GM19455 (cell line): Measurements from ENCODE around the gene UTP15.

Experiments
- ATAC-seq: cut with Tn5 transposase; IDR thresholded peaks from one replicate; pipeline ENCODE4 v1.9.1; 2021; ENCODE audit not compliant: unreplicated experiment

UTP15 gene

GRCh38 chr5:73564018-73564417 lies 1.5 kb upstream of the UTP15 start:
- ATAC-seq, result no peak

- no peak for ATAC-seq
These were observed 868 bp upstream of the UTP15 start for GRCh38 chr5:73564675-73565074.

GRCh38 chr5:73565969-73566547 lies 515 bp downstream of the UTP15 start:
- no peak for ATAC-seq

- ATAC-seq, result no peak
These were observed 17.0 kb downstream of the UTP15 start for GRCh38 chr5:73582285-73583145.

- no peak for ATAC-seq
These were observed 22.4 kb downstream of the UTP15 start for GRCh38 chr5:73587923-73588322.

GRCh38 chr5:73591102-73591695 lies 25.7 kb downstream of the UTP15 start:
- no peak for ATAC-seq

- no peak for ATAC-seq
These were observed 26.4 kb downstream of the UTP15 start for GRCh38 chr5:73591698-73592501.

GRCh38 chr5:73592551-73592950 lies 27.0 kb downstream of the UTP15 start:
- ATAC-seq, result no peak

GRCh38 chr5:73596705-73597328 lies 31.3 kb downstream of the UTP15 start:
- no peak for ATAC-seq

- ATAC-seq, result no peak
These were observed 33.8 kb downstream of the UTP15 start for GRCh38 chr5:73599380-73599779.

- ATAC-seq, result no peak
These were observed 38.5 kb downstream of the UTP15 start for GRCh38 chr5:73603998-73604397.

GRCh38 chr5:73605223-73606087 lies 39.9 kb downstream of the UTP15 start:
- ATAC-seq, result no peak

GRCh38 chr5:73606206-73606753 lies 40.7 kb downstream of the UTP15 start:
- no peak for ATAC-seq

GRCh38 chr5:73607228-73607627 lies 41.7 kb downstream of the UTP15 start:
- ATAC-seq, result no peak

GRCh38 chr5:73612799-73613198 lies 47.3 kb downstream of the UTP15 start:
- ATAC-seq, result no peak

- no peak for ATAC-seq
These were observed 49.5 kb downstream of the UTP15 start for GRCh38 chr5:73615085-73615484.

- no peak for ATAC-seq
These were observed 50.4 kb downstream of the UTP15 start for GRCh38 chr5:73615947-73616346.

- no peak for ATAC-seq
These were observed 52.2 kb downstream of the UTP15 start for GRCh38 chr5:73617510-73618279.
